Measurements from ENCODE around the gene DENND1B. TPM values are rescaled to one million over a fixed set of nuclear protein-coding genes. Genes with fewer than 3 reads are reported as not detected.

The DENND1B gene
- total RNA-seq, 1 experiment from 2014 or later = 14.1 TPM

DNA sequence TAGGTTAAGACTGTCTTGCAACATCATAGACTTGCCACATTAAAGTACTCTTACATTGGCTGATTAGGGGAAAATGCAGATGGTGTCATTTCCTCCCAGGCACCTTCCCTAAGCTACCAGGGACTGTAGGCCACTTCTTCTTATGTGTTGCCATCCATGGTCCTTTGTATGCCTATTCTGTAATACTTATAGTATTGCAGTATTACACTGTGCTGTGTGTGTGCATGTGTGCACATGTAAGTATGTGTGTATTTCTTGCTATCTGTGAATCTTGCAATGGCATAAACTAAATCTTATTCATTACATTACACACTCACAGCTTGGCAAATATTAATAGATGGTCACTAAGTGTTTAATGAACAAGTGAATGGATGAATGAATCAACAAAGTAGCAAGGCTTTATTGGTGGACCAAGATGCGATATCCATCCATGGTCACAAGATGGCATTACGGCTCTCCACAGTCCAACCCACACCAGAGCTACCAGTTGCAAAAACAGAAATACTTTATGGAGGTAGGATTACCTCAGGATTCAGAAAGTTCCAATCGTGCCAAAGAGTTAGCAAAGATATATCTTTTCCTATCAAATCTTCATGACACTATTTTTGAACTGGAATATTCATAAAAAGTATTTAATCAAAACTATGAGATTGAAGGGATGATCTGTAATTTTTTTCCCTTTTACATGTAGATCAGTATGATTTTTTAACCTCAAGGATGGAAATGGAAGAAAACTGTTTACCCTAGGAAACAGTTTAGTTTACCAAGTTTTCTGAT is 160.2 kb downstream of the DENND1B start:
- Histone ChIP-seq H3K4me3 (no peak overlapping the region), H3K36me3 (ENCODE audit: low read depth) (no peaks in the 10 kb centered on the region), H3K79me2 (ENCODE audit: low read depth) (no peaks in the 10 kb centered on the region), H3K9me2 (ENCODE audit: insufficient read depth) (no peaks in the 10 kb centered on the region), H3F3A (ENCODE audit: insufficient read depth, low read depth) (no peaks in the 10 kb centered on the region), H2AFZ (no peak overlapping the region), H3K9me3 (ENCODE audit: insufficient read depth, low read depth) (no peaks in the 10 kb centered on the region), H4K20me1 (ENCODE audit: insufficient read depth) (0 out of 2 replicates have a peak, but pooled peaks cover 2% of the 10 kb centered on the region), H3K4me2 (no peak overlapping the region), H3K27ac (no peak overlapping the region), H3K4me1 (replicated peaks; ENCODE audit: insufficient read depth) (no peaks in the 10 kb centered on the region), H3K27me3 (ENCODE audit: insufficient read depth, low read depth) (no peaks in the 10 kb centered on the region)
- BruUV-seq (replicated peaks) = no TSS peak
- POLR2A ChIA-PET (ENCODE audit: unreplicated experiment) = no interaction called here
- CTCF ChIA-PET = interaction anchor here (0.7 kb wide), 1 partner anchor 399 kb away, joined by 4 read pairs; no protein-coding TSS in a partner anchor
- intact Hi-C loops (cut with micrococcal nuclease; ENCODE audit: unreplicated experiment) = loop anchor here (1.0 to 10.0 kb wide), 3 partner anchors 750 to 1072 kb away; no protein-coding TSS in a partner anchor
- TF ChIP-seq EZH2 (IDR thresholded peaks at IDR 0.05; ENCODE audit: low read depth) = no peak
- TF ChIP-seq, protein P1, sequence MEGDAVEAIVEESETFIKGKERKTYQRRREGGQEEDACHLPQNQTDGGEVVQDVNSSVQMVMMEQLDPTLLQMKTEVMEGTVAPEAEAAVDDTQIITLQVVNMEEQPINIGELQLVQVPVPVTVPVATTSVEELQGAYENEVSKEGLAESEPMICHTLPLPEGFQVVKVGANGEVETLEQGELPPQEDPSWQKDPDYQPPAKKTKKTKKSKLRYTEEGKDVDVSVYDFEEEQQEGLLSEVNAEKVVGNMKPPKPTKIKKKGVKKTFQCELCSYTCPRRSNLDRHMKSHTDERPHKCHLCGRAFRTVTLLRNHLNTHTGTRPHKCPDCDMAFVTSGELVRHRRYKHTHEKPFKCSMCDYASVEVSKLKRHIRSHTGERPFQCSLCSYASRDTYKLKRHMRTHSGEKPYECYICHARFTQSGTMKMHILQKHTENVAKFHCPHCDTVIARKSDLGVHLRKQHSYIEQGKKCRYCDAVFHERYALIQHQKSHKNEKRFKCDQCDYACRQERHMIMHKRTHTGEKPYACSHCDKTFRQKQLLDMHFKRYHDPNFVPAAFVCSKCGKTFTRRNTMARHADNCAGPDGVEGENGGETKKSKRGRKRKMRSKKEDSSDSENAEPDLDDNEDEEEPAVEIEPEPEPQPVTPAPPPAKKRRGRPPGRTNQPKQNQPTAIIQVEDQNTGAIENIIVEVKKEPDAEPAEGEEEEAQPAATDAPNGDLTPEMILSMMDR (conservative IDR thresholded peaks at IDR 0.05) = peak; percentile 67
- DNase-seq = peak in 1 of 2 experiments; percentile 17

DNA sequence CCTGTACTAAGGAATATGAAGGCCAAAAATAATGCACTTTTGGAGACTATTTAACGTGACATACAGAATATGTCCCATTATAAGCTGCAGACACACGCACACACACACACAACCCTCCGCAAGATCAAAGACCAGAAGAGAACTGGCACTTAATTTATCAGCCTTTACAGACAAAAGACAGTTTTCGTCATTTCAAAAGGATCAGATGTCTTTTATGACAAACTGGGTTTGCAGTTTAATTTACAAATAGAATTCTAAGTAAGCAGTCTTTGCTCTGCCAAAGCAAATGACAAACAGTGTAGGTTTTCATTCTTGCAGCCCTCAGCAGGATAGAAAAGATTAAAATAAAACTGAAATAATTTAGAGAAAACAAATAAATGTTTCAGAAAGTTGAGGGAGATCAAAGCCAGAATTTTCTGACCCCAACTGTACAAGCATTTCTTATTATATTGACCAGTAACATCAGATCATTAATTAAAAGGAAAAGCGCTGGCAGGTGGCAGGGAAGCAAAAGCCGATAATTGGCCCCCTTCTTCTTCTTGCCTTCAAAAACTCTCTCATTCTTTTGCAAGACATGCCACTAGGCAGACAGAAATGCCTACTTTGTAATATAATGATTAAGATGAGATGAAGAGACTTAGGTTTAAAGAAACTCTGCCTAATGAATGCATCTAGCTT is 169.0 kb downstream of the DENND1B start:
- H3F3A ChIP-seq (ENCODE audit: insufficient read depth, low read depth) = no peaks in the 10 kb centered on the region
- no peaks in the 10 kb centered on the region; the same call in 1 of the 2 replicates for H3K9me2 ChIP-seq (ENCODE audit: insufficient read depth)
- intact Hi-C loops (cut with micrococcal nuclease; ENCODE audit: unreplicated experiment) = no loop called here
- H2AFZ ChIP-seq = no peak overlapping the region
- H3K4me2 ChIP-seq = no peak overlapping the region
- H3K27ac ChIP-seq = no peak overlapping the region
- H3K9me3 ChIP-seq (ENCODE audit: insufficient read depth, low read depth) = no peaks in the 10 kb centered on the region
- DNase-seq = no peak
- H3K36me3 ChIP-seq (ENCODE audit: low read depth) = no peaks in the 10 kb centered on the region
- no peaks in the 10 kb centered on the region for H4K20me1 ChIP-seq (ENCODE audit: insufficient read depth)
- no TSS peak for BruUV-seq (replicated peaks)
- H3K4me1 ChIP-seq (replicated peaks; ENCODE audit: insufficient read depth) = no peaks in the 10 kb centered on the region
- no peak overlapping the region for H3K4me3 ChIP-seq
- H3K79me2 ChIP-seq (ENCODE audit: low read depth) = no peaks in the 10 kb centered on the region
- TF ChIP-seq, protein P1 (conservative IDR thresholded peaks at IDR 0.05) = no peak
- no peak for TF ChIP-seq EZH2 (IDR thresholded peaks at IDR 0.05; ENCODE audit: low read depth)
- ChIA-PET POLR2A (ENCODE audit: unreplicated experiment) (no interaction called here), CTCF (no interaction called here)
- no peaks in the 10 kb centered on the region for H3K27me3 ChIP-seq (ENCODE audit: insufficient read depth, low read depth)

DNA sequence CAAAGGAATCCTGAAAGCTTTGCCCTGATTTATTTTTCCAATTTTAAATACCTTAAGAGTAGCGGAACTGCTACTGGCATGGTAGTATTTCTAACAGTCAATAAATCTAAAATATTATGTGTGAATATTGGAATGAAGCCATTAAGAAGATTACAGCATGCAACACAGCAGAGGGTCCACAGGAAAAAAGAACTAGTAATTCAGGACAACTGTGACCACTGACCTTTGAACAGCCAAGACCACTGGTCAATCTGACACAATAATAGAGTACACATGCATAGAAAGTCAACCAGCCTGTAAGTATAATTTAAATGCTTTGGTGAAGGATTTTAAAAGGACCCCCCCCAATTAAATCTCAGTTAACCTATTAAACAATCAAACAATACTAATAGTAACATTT is 171.0 kb downstream of the DENND1B start:
- no peaks in the 10 kb centered on the region for H3K27me3 ChIP-seq (ENCODE audit: insufficient read depth, low read depth)
- no peaks in the 10 kb centered on the region for H3K4me1 ChIP-seq (replicated peaks; ENCODE audit: insufficient read depth)
- no peak overlapping the region for H3K27ac ChIP-seq
- no peak overlapping the region for H2AFZ ChIP-seq
- intact Hi-C loops (cut with micrococcal nuclease; ENCODE audit: unreplicated experiment) = no loop called here
- no peaks in the 10 kb centered on the region for H3K9me3 ChIP-seq (ENCODE audit: insufficient read depth, low read depth)
- CTCF ChIA-PET = no interaction called here
- no TSS peak for BruUV-seq (replicated peaks)
- POLR2A ChIA-PET (ENCODE audit: unreplicated experiment) = no interaction called here
- H3K4me2 ChIP-seq = no peak overlapping the region
- DNase-seq = no peak
- no peaks in the 10 kb centered on the region for H3K36me3 ChIP-seq (ENCODE audit: low read depth)
- no peak for TF ChIP-seq EZH2 (IDR thresholded peaks at IDR 0.05; ENCODE audit: low read depth)
- TF ChIP-seq, protein P1 (conservative IDR thresholded peaks at IDR 0.05) = no peak
- H3K4me3 ChIP-seq = no peak overlapping the region
- no peaks in the 10 kb centered on the region for H4K20me1 ChIP-seq (ENCODE audit: insufficient read depth)
- H3F3A ChIP-seq (ENCODE audit: insufficient read depth, low read depth) = no peaks in the 10 kb centered on the region
- no peaks in the 10 kb centered on the region; the same call in 1 of the 2 replicates for H3K9me2 ChIP-seq (ENCODE audit: insufficient read depth)
- no peaks in the 10 kb centered on the region for H3K79me2 ChIP-seq (ENCODE audit: low read depth)
